ENCODE measurements around the gene ADCY7. TPM values are rescaled to one million over a fixed set of nuclear protein-coding genes. Genes with fewer than 3 reads are reported as not detected.

The ADCY7 gene
- total RNA-seq, 1 donor from 2014 or later, result 30.3 TPM

DNA sequence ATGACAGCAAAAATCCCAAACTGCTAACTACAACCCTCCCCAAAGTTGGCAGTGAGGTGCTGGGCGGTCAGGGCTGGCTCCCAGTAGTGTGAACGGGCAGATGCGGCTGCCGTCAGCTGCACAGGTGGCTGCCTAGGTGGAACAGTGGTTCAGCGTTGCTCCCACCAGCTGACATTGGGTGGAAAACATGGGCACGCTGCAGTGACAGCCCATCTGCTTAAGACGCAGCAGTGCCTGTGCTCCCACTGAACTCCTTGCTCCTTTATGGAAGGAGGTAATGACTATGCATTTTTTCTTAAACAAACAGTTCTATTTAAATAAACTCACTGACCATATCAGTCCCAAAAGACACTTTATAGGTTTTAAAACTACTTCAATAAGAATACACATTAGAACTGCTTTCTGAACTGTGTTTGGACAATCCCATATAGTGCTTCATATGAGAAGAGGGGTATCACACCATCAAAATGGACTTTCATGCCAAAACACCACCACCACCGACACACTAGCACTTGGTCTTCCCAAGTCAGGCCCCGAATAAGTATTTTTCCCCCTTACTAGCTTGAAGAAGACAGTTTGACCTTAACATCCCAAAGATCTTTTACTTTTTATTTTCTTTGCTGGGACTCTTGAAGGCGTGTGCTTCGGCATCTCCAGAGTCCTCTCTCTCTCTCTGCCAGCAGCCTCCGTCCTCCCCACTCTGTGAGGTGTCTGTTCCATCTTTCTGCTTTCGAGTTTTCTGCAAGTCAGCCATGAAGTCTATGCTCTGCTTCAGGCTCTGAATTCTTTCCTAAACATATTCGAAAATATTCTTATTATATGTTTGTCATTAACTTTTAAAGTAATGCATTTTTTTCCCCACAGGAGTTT, 68.0 kb downstream of the ADCY7 start:
- Histone ChIP-seq H3K9ac (ENCODE audit: low read length) (no peak overlapping the region), H3K4me2 (ENCODE audit: low read length) (no peak overlapping the region), H3K9me3 (ENCODE audit: insufficient read depth, low read depth, low read length) (no peaks in the 10 kb centered on the region), H3K4me1 (ENCODE audit: insufficient read depth, low read length) (no peaks in the 10 kb centered on the region), H3K79me2 (ENCODE audit: insufficient read depth, low read length) (no peaks in the 10 kb centered on the region), H3K27ac (ENCODE audit: low read depth, low read length) (no peak overlapping the region), H2AFZ (ENCODE audit: low read depth, low read length) (no peak overlapping the region), H3K36me3 (ENCODE audit: insufficient read depth, low read length) (peaks cover 16% of the 10 kb centered on the region), H3K27me3 (ENCODE audit: insufficient read depth, low read length) (no peaks in the 10 kb centered on the region), H4K20me1 (ENCODE audit: insufficient read depth, low read length) (peaks cover 19% of the 10 kb centered on the region), H3K4me3 (ENCODE audit: insufficient read depth, low read depth, low read length) (no peak overlapping the region)
- FAIRE-seq (no peak), DNase-seq (ENCODE audit: low read depth) (no peak)
- Mint-ChIP-seq H3K27me3 (ENCODE audit: low read depth, unreplicated experiment) (no peaks in the 10 kb centered on the region), H3K36me3 (ENCODE audit: low read depth, unreplicated experiment) (peaks cover 12% of the 10 kb centered on the region), H3K4me1 (ENCODE audit: low read depth, unreplicated experiment) (peaks cover 21% of the 10 kb centered on the region), H3K4me3 (ENCODE audit: unreplicated experiment) (no peak overlapping the region), H3K27ac (ENCODE audit: unreplicated experiment) (no peak overlapping the region), H3K9me3 (ENCODE audit: unreplicated experiment) (no peaks in the 10 kb centered on the region)
- TF ChIP-seq, protein P1, sequence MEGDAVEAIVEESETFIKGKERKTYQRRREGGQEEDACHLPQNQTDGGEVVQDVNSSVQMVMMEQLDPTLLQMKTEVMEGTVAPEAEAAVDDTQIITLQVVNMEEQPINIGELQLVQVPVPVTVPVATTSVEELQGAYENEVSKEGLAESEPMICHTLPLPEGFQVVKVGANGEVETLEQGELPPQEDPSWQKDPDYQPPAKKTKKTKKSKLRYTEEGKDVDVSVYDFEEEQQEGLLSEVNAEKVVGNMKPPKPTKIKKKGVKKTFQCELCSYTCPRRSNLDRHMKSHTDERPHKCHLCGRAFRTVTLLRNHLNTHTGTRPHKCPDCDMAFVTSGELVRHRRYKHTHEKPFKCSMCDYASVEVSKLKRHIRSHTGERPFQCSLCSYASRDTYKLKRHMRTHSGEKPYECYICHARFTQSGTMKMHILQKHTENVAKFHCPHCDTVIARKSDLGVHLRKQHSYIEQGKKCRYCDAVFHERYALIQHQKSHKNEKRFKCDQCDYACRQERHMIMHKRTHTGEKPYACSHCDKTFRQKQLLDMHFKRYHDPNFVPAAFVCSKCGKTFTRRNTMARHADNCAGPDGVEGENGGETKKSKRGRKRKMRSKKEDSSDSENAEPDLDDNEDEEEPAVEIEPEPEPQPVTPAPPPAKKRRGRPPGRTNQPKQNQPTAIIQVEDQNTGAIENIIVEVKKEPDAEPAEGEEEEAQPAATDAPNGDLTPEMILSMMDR (IDR thresholded peaks at IDR 0.05; ENCODE audit: insufficient read depth, low read depth, low read length), result no peak
- TF ChIP-seq EZH2 (IDR thresholded peaks at IDR 0.05; ENCODE audit: insufficient read depth, low read length), result no peak

DNA sequence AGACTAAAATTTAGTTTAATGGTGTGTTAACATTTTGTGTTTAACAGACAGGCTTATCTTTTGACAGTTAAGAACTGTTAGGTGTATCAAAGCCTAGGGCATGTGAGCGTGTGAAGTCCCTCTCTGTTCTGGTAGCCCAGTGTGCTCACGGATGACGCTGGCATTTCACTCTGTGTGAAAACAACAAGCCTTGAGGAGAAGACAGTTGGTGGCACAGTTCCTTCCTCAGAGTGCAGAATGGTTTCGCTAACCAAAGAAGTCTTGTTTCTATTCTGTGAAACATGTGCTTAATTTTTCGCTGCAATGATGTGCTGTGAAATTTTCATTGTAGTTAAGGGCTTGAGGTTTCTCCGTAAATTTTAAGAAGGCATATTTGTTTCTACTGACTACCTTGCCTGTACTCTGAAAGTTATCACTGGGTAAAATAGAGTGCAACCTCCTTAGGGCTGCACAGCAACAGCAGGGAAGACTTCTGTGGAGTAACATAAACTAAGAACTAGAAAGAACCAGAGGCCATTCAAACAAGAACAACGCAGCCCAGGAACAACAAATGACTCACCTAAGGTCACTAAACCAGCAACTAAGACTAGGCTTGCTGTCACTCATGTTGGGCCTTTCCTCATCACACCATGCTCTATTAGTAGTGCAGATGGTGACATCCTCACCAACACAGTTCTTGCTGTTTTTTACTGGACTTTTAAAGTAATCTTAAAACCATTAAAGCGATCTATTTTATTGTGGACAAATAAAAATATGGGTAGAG, 69.0 kb downstream of the ADCY7 start:
- H3K4me3 ChIP-seq (ENCODE audit: insufficient read depth, low read depth, low read length), result no peak overlapping the region
- no peak overlapping the region for H3K27ac ChIP-seq (ENCODE audit: low read depth, low read length)
- H4K20me1 ChIP-seq (ENCODE audit: insufficient read depth, low read length), result peaks cover 19% of the 10 kb centered on the region
- H3K9ac ChIP-seq (ENCODE audit: low read length), result no peak overlapping the region
- Mint-ChIP-seq H3K36me3 (ENCODE audit: low read depth, unreplicated experiment) (peaks cover 12% of the 10 kb centered on the region), H3K4me3 (ENCODE audit: unreplicated experiment) (no peak overlapping the region), H3K4me1 (ENCODE audit: low read depth, unreplicated experiment) (peaks cover 15% of the 10 kb centered on the region), H3K27me3 (ENCODE audit: low read depth, unreplicated experiment) (no peaks in the 10 kb centered on the region), H3K27ac (ENCODE audit: unreplicated experiment) (peak overlapping the region; percentile 23), H3K9me3 (ENCODE audit: unreplicated experiment) (no peaks in the 10 kb centered on the region)
- FAIRE-seq (no peak), DNase-seq (ENCODE audit: low read depth) (no peak)
- no peaks in the 10 kb centered on the region for H3K27me3 ChIP-seq (ENCODE audit: insufficient read depth, low read length)
- H2AFZ ChIP-seq (ENCODE audit: low read depth, low read length), result no peak overlapping the region
- H3K4me2 ChIP-seq (ENCODE audit: low read length), result no peak overlapping the region
- no peaks in the 10 kb centered on the region for H3K79me2 ChIP-seq (ENCODE audit: insufficient read depth, low read length)
- TF ChIP-seq EZH2 (IDR thresholded peaks at IDR 0.05; ENCODE audit: insufficient read depth, low read length), result no peak
- TF ChIP-seq, protein P1 (IDR thresholded peaks at IDR 0.05; ENCODE audit: insufficient read depth, low read depth, low read length), result no peak
- no peaks in the 10 kb centered on the region for H3K9me3 ChIP-seq (ENCODE audit: insufficient read depth, low read depth, low read length)
- H3K36me3 ChIP-seq (ENCODE audit: insufficient read depth, low read length), result peaks cover 17% of the 10 kb centered on the region
- H3K4me1 ChIP-seq (ENCODE audit: insufficient read depth, low read length), result no peaks in the 10 kb centered on the region
